Camera-type eye (tissue), 1 donor: Measurements from ENCODE around the gene DPP7. TPM values are rescaled to one million over a fixed set of nuclear protein-coding genes. Genes with fewer than 3 reads are reported as not detected.

ENCODE experiments used
- total RNA-seq: library from RNA; depleted of rRNA; stranded (reverse); fragments of >200 nt; gene quantifications from one replicate; pipeline ENCODE4 v1.2.3, GENCODE V29; 2014

Gene DPP7
- 37.5 TPM for total RNA-seq

GRCh38 chr9:137114613-137115393 is at the start of gene DPP7:
Gene DPP7 (minus strand): TSS chr9:137114733. CDS start chr9:137114713, 20 bp downstream.

DNA sequence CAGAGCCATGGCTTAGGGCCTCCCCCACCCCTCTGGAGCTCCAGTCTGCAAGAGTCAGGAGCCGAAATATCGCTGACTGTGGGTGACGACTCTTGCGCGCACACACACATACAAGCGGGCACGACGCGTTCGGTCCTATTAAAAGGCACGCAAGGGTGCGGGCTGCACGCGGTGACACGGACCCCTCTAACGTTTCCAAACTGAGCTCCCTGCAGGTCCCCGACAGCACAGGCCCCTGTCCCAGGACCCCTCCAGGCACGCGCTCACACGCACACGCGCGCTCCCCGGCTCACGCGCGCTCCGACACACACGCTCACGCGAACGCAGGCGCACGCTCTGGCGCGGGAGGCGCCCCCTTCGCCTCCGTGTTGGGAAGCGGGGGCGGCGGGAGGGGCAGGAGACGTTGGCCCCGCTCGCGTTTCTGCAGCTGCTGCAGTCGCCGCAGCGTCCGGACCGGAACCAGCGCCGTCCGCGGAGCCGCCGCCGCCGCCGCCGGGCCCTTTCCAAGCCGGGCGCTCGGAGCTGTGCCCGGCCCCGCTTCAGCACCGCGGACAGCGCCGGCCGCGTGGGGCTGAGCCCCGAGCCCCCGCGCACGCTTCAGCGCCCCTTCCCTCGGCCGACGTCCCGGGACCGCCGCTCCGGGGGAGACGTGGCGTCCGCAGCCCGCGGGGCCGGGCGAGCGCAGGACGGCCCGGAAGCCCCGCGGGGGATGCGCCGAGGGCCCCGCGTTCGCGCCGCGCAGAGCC is 24.4 kb upstream of the DPP7 start, which contains the start of gene GRIN1:
Gene GRIN1, plus strand, starts transcription at position 433 of the 746 bp plus-strand sequence. CDS start 333 bp downstream, outside the sequence.

DNA sequence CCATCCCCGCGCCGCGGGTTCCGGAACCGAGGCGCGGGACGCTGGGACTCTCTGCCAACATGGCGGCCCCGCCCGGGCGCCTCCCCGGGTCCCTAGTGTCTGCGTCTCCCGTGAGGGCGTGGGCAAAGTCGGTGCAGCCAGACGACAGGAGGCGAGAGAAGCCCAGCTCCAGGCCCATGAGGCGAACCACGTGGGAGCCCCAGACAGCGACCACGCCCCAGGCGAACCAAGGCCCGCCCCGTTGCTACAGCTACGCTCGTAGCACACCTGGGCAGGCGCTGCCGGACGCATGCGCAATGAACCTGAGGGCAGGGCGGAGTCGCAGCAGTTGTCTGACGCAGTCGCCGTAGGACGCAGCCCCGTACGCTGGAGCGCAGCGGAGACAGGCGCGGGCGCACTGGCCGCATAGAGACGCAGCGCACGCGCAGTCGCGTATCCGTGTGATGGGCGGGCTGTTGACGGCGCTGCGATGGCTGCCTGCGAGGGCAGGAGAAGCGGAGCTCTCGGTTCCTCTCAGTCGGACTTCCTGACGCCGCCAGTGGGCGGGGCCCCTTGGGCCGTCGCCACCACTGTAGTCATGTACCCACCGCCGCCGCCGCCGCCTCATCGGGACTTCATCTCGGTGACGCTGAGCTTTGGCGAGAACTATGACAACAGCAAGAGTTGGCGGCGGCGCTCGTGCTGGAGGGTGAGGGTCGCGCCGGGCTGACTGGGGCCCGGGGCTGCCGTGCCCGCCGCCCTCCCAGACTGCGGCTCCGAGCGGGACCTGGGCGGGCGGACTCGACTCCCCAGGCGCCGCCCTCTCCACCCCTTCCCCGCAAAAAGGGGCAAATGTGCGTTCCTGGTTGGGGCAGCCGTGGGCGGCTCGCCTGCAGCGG is 27.8 kb downstream of the DPP7 start, which contains the start of gene MAN1B1:
Gene MAN1B1, plus strand, starts transcription at position 455 of the 878 bp plus-strand sequence. Its CDS starts 15 bp downstream, at position 470.

DNA sequence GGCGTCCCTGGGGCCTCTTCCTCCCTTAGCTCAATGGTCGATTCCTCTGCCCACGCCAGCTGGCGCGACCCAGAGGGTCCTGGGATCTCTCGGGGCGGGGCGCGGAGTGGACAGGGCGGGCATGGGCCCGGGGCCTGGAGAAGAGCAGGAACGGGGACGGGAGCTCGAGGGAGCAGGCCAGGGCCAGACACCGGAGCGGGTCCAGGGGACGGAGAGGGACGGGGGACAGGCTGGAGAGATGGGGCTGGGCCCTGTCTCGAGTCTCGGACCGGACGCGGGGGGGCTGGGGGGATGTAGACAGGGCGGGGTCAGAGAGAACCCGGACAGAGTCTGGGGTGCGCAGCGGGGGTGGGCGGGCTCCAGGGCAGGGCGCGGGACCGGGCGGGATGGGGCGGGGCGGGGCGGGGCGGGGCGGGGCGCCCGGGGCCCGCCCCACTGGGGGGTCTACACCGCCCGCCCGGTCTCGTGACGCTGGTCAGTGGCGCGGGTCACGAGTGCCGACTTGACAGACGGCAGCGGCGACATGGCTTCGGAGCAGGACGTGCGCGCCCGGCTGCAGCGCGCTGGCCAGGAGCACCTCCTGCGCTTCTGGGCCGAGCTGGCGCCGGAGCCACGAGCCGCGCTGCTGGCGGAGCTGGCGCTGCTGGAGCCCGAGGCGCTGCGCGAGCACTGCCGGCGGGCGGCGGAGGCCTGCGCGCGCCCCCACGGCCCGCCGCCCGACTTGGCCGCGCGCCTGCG is 37.4 kb downstream of the DPP7 start, which contains the start of gene UAP1L1:
Gene UAP1L1, plus strand, starts transcription at position 508 of the 738 bp plus-strand sequence. Its CDS starts 16 bp downstream, at position 524.

DNA sequence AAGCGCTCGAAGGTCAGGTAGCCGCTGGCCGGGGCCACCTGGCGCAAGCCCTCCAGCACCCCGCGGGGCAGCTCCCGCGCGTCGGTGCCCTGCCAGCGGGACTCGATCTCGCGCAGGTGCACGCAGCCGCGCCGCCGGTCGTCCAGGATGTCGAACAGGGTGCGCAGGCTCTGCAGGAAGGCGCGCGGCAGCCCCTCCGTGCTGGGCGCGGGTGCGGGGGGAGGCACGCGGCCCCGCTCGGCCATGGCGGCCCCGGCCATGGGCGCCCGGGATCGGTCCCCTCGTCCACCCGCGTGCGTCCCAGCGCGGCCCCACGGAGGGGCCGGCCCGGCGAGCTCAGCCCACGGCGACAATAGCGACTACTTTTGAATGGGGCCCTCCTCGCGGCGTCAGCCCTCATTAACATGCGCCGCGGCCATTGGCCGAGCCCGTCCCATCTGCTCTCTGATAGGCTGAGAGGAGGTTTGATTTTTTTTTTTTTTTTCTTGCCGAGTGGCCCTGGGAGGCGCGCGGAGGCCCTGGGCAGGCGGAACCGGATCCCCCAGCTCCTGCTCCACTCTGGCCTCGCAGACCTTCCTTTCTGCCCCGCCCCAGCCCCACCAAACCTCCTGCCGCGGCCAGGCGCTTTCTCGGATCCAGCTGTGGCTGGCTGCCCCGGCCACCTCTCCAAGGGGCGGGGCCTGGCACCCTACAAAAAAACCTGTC is 44.2 kb downstream of the DPP7 start, which contains the start of gene SAPCD2:
Gene SAPCD2, minus strand, starts transcription at position 357 of the 705 bp plus-strand sequence. Its CDS starts 97 bp downstream, at position 260.

Other genes with a start within 250 kb of the DPP7 start
- gene EDF1, start 248.4 kb downstream of the DPP7 start, total RNA-seq, result 222 TPM
- 15.9 TPM for gene TRAF2, start 228.2 kb downstream of the DPP7 start, total RNA-seq
- 101 TPM for gene FBXW5, start 170.0 kb downstream of the DPP7 start, total RNA-seq
- not detected for gene C8G, start 169.5 kb downstream of the DPP7 start, total RNA-seq
- gene LCN12, start 162.5 kb downstream of the DPP7 start, total RNA-seq, result 2.9 TPM
- 230 TPM for gene PTGDS, start 137.2 kb downstream of the DPP7 start, total RNA-seq
- 1.2 TPM for gene LCNL1, start 131.7 kb downstream of the DPP7 start, total RNA-seq
- gene PAXX, start 122.3 kb downstream of the DPP7 start, total RNA-seq, result 25.7 TPM
- 1.1 TPM for gene CLIC3, start 118.2 kb downstream of the DPP7 start, total RNA-seq
- 49.9 TPM for gene ABCA2, start 86.5 kb downstream of the DPP7 start, total RNA-seq
- not detected for gene FUT7, start 82.6 kb downstream of the DPP7 start, total RNA-seq
- 56.4 TPM for gene NPDC1, start 68.6 kb downstream of the DPP7 start, total RNA-seq
- gene ENTPD2, start 60.7 kb downstream of the DPP7 start, total RNA-seq, result 7.0 TPM
- 4.3 TPM for gene SAPCD2, start 44.2 kb downstream of the DPP7 start, total RNA-seq
- 8.5 TPM for gene UAP1L1, start 37.2 kb downstream of the DPP7 start, total RNA-seq
- 59.0 TPM for gene MAN1B1, start 27.7 kb downstream of the DPP7 start, total RNA-seq
- 12.7 TPM for gene GRIN1, start 24.4 kb upstream of the DPP7 start, total RNA-seq
- gene LRRC26, start 55.3 kb upstream of the DPP7 start, total RNA-seq, result 1.7 TPM
- not detected for gene TMEM210, start 57.3 kb upstream of the DPP7 start, total RNA-seq
- 42.9 TPM for gene ANAPC2, start 73.8 kb upstream of the DPP7 start, total RNA-seq
- 51.1 TPM for gene SSNA1, start 73.9 kb upstream of the DPP7 start, total RNA-seq
- gene TPRN, start 86.0 kb upstream of the DPP7 start, total RNA-seq, result 11.3 TPM
- gene TMEM203, start 90.9 kb upstream of the DPP7 start, total RNA-seq, result 34.2 TPM
- 10.3 TPM for gene NDOR1, start 91.0 kb upstream of the DPP7 start, total RNA-seq
- gene RNF208, start 107.5 kb upstream of the DPP7 start, total RNA-seq, result 2.7 TPM
- gene CYSRT1, start 110.4 kb upstream of the DPP7 start, total RNA-seq, result 0.60 TPM
- gene RNF224, start 112.8 kb upstream of the DPP7 start, total RNA-seq, result not detected
- not detected for gene SLC34A3, start 116.2 kb upstream of the DPP7 start, total RNA-seq
- gene TUBB4B, start 126.6 kb upstream of the DPP7 start, total RNA-seq, result 374 TPM
- not detected for gene STPG3, start 136.6 kb upstream of the DPP7 start, total RNA-seq
- 39.1 TPM for gene NELFB, start 140.6 kb upstream of the DPP7 start, total RNA-seq
- 3.7 TPM for gene TOR4A, start 163.0 kb upstream of the DPP7 start, total RNA-seq
- gene NRARP, start 187.5 kb upstream of the DPP7 start, total RNA-seq, result 23.3 TPM